ENCODE measurements around the gene USP12. TPM values are rescaled to one million over a fixed set of nuclear protein-coding genes. Genes with fewer than 3 reads are reported as not detected.

USP12 gene
- total RNA-seq, 2 experiments from 2014 or later = 9.9 to 27.6 TPM

GRCh38 chr13:27026396-27026795 is 145.2 kb downstream of the USP12 start:
- no peak for TF ChIP-seq CTCF (conservative IDR thresholded peaks at IDR 0.05; ENCODE audit: low read length)
- TF ChIP-seq EZH2phosphoT487 (IDR thresholded peaks at IDR 0.05; ENCODE audit: borderline replicate concordance, low read depth, low read length) = no peak

GRCh38 chr13:27024776-27025492 is 146.7 kb downstream of the USP12 start:
- H3K9me2 ChIP-seq (ENCODE audit: insufficient read depth, low read length) = no peaks in the 10 kb centered on the region
- intact Hi-C loops (cut with micrococcal nuclease; ENCODE audit: unreplicated experiment) = no loop called here
- H2AFZ ChIP-seq (ENCODE audit: low read length) = no peak overlapping the region
- no peak overlapping the region for H3K4me3 ChIP-seq (ENCODE audit: low read depth, low read length, poor library complexity, severe bottlenecking)
- H3K79me2 ChIP-seq (ENCODE audit: insufficient read depth, low read depth, low read length) = no peaks in the 10 kb centered on the region
- no peaks in the 10 kb centered on the region for H3K9me3 ChIP-seq (ENCODE audit: low read length)
- no peak overlapping the region for H3K27ac ChIP-seq (ENCODE audit: low read depth, low read length, poor library complexity, severe bottlenecking)
- ChIA-PET POLR2A (interaction anchor here (0.5 to 0.7 kb wide), 5 partner anchors 62 to 491 kb away, joined by 3 to 4 read pairs (median 3); no protein-coding TSS in a partner anchor), CTCF (ENCODE audit: unreplicated experiment) (no interaction called here)
- H3K4me1 ChIP-seq (ENCODE audit: insufficient read depth, low read length, poor library complexity, severe bottlenecking) = no peaks in the 10 kb centered on the region
- no peak overlapping the region for H3K4me2 ChIP-seq (ENCODE audit: low read length)
- H4K20me1 ChIP-seq (ENCODE audit: insufficient read depth, low read length) = no peaks in the 10 kb centered on the region
- no peak for DNase-seq (ENCODE audit: low spot score)
- BruUV-seq (replicated peaks) = no TSS peak
- H3K36me3 ChIP-seq (ENCODE audit: insufficient read depth, low read length) = no peaks in the 10 kb centered on the region
- no peak for TF ChIP-seq EZH2phosphoT487 (IDR thresholded peaks at IDR 0.05; ENCODE audit: borderline replicate concordance, low read depth, low read length)
- no peak for TF ChIP-seq CTCF (conservative IDR thresholded peaks at IDR 0.05; ENCODE audit: low read length)

More at GRCh38 chr13:27026396-27026795, 145.2 kb downstream of the USP12 start:
- H3K36me3 ChIP-seq (ENCODE audit: insufficient read depth, low read length) = no peaks in the 10 kb centered on the region
- no peak overlapping the region for H3K27ac ChIP-seq (ENCODE audit: low read depth, low read length, poor library complexity, severe bottlenecking)
- no peaks in the 10 kb centered on the region for H3K9me3 ChIP-seq (ENCODE audit: low read length)
- no peak overlapping the region for H2AFZ ChIP-seq (ENCODE audit: low read length)
- no peaks in the 10 kb centered on the region for H3K9me2 ChIP-seq (ENCODE audit: insufficient read depth, low read length)
- ChIA-PET CTCF (ENCODE audit: unreplicated experiment) (no interaction called here), POLR2A (interaction anchor here (0.6 kb wide), 1 partner anchor 94 kb away, joined by 3 read pairs; no protein-coding TSS in a partner anchor)
- intact Hi-C loops (cut with micrococcal nuclease; ENCODE audit: unreplicated experiment) = no loop called here
- H3K4me3 ChIP-seq (ENCODE audit: low read depth, low read length, poor library complexity, severe bottlenecking) = no peak overlapping the region
- no peaks in the 10 kb centered on the region for H4K20me1 ChIP-seq (ENCODE audit: insufficient read depth, low read length)
- BruUV-seq (replicated peaks) = no TSS peak
- H3K79me2 ChIP-seq (ENCODE audit: insufficient read depth, low read depth, low read length) = no peaks in the 10 kb centered on the region
- DNase-seq (ENCODE audit: low spot score) = no peak
- H3K4me2 ChIP-seq (ENCODE audit: low read length) = no peak overlapping the region
- no peaks in the 10 kb centered on the region for H3K4me1 ChIP-seq (ENCODE audit: insufficient read depth, low read length, poor library complexity, severe bottlenecking)

- Histone ChIP-seq H3K27ac (ENCODE audit: low read depth, low read length, poor library complexity, severe bottlenecking) (no peak overlapping the region), H4K20me1 (ENCODE audit: insufficient read depth, low read length) (no peaks in the 10 kb centered on the region), H3K4me2 (ENCODE audit: low read length) (no peak overlapping the region), H3K36me3 (ENCODE audit: insufficient read depth, low read length) (no peaks in the 10 kb centered on the region), H3K9me3 (ENCODE audit: low read length) (no peaks in the 10 kb centered on the region), H3K79me2 (ENCODE audit: insufficient read depth, low read depth, low read length) (no peaks in the 10 kb centered on the region), H3K4me3 (ENCODE audit: low read depth, low read length, poor library complexity, severe bottlenecking) (no peak overlapping the region), H3K4me1 (ENCODE audit: insufficient read depth, low read length, poor library complexity, severe bottlenecking) (no peaks in the 10 kb centered on the region), H3K9me2 (ENCODE audit: insufficient read depth, low read length) (no peaks in the 10 kb centered on the region), H2AFZ (ENCODE audit: low read length) (no peak overlapping the region)
- intact Hi-C loops (cut with micrococcal nuclease; ENCODE audit: unreplicated experiment) = no loop called here
- TF ChIP-seq CTCF (conservative IDR thresholded peaks at IDR 0.05; ENCODE audit: low read length) (no peak), EZH2phosphoT487 (IDR thresholded peaks at IDR 0.05; ENCODE audit: borderline replicate concordance, low read depth, low read length) (no peak)
- ChIA-PET CTCF (ENCODE audit: unreplicated experiment) (no interaction called here), POLR2A (interaction anchor here (0.5 to 1.0 kb wide), 3 partner anchors 26 to 315 kb away, joined by 3 to 8 read pairs (median 7); no protein-coding TSS in a partner anchor)
- DNase-seq (ENCODE audit: low spot score) = no peak
- no TSS peak for BruUV-seq (replicated peaks)
These were observed 147.5 kb downstream of the USP12 start for GRCh38 chr13:27024074-27024461.
